GM12891 (cell line): Measurements from ENCODE around the gene CD300LF.

ENCODE experiments used
- POLR2A ChIP-seq: IDR thresholded peaks from 2 replicates; pipeline ENCODE4 v1.6.1; 2011; ENCODE audit warnings: low read depth, low read length, control low read depth
- POLR2AphosphoS5 ChIP-seq: IDR thresholded peaks from 2 replicates; pipeline ENCODE4 v1.6.1; 2011; ENCODE audit warnings: low read depth, low read length, control low read depth
- TAF1 ChIP-seq: IDR thresholded peaks from 2 replicates; pipeline ENCODE4 v1.6.1; 2011; ENCODE audit warnings: low read depth, low read length, control low read depth

DNA sequence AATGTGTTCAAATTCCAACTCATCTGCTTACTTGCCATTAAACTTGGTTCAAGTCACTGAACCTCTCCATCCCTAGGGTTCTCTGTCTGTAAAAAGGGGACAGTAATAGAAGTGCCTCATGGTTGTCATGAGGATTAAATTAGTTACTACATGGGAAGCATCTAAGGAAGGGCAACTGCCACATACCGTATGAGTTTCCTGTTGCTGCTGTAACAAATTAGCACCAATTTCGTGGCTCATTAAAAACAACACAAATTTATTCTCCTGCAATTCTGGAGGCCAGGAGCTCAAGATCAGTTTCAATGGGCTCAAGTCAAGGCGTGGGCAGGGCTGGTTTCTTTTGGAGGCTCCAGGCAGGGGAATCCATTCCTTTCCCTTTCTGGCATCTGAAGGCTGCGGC lies 18.6 kb downstream of the CD300LF start:
- TF ChIP-seq POLR2AphosphoS5 (no peak), POLR2A (no peak), TAF1 (no peak)
